H1 (cell line): Measurements from ENCODE around the gene PAX8. TPM values are rescaled to one million over a fixed set of nuclear protein-coding genes. Genes with fewer than 3 reads are reported as not detected.

ENCODE experiments used
- CTCF ChIA-PET: fragments of 300-600 bp; sonication (Branson Sonifier 250); formaldehyde crosslinking; loops from one replicate; lab custom pipeline; 2021; ENCODE audit not compliant: partially characterized antibody; lab: Charles Lee
- POLR2A ChIA-PET: fragments of 300-600 bp; sonication (Branson Sonifier 250); formaldehyde crosslinking; loops from one replicate; lab custom pipeline; 2021; ENCODE audit warnings: inconsistent platforms; ENCODE audit not compliant: partially characterized antibody; lab: Charles Lee
- DNase-seq, 2 experiments: peaks; one replicate each; pipeline versions ENCODE4 v3.0.0 to v3.0.0-alpha.2; 2010 to 2022; ENCODE audit warnings: low spot score in 2 of 2, low read depth in 1 of 2, mixed read lengths in 1 of 2
- FAIRE-seq: peaks from 2 replicates; lab custom pipeline; 2011; peaks lifted over from hg19 to GRCh38; lab: Jason Lieb, UNC
- H2AFZ ChIP-seq: 2 replicates; pipeline ENCODE4 v1.8.1; 2012; ENCODE audit warnings: low read length, inconsistent platforms
- H2AK5ac ChIP-seq: 2 replicates; pipeline ENCODE4 v1.6.1; 2013; ENCODE audit warnings: low read depth, low read length
- H2BK120ac ChIP-seq: replicated peaks from 2 replicates; pipeline ENCODE3; 2013; ENCODE audit warnings: low read depth, low read length, inconsistent platforms
- H2BK12ac ChIP-seq: 2 replicates; pipeline ENCODE4 v1.6.1; 2013; ENCODE audit warnings: low read depth, low read length
- H2BK15ac ChIP-seq: 2 replicates; pipeline ENCODE4 v1.6.1; 2013; ENCODE audit warnings: low read length
- H2BK20ac ChIP-seq: 2 replicates; pipeline ENCODE4 v1.6.1; 2013; ENCODE audit warnings: low read length
- H2BK5ac ChIP-seq: 2 replicates; pipeline ENCODE4 v1.6.1; 2013; ENCODE audit warnings: low read depth, low read length
- H3K14ac ChIP-seq: 2 replicates; pipeline ENCODE4 v1.6.1; 2013; ENCODE audit warnings: inconsistent platforms; ENCODE audit not compliant: insufficient read length
- H3K18ac ChIP-seq: 2 replicates; pipeline ENCODE4 v1.6.1; 2013; ENCODE audit warnings: low read length; ENCODE audit errors: extremely low read depth
- H3K23ac ChIP-seq: 2 replicates; pipeline ENCODE4 v1.6.1; 2013; ENCODE audit warnings: inconsistent platforms; ENCODE audit not compliant: insufficient read length
- H3K23me2 ChIP-seq: 2 replicates; pipeline ENCODE4 v1.6.1; 2013; ENCODE audit warnings: low read depth, low read length
- H3K27ac ChIP-seq: 2 replicates; pipeline ENCODE4 v1.6.1; 2011; ENCODE audit warnings: low read depth, low read length, inconsistent platforms
- H3K27me3 ChIP-seq, 4 experiments: replicated peaks in 1 of 4; 1 replicate in 1 of 4; 2 replicates in 3 of 4; pipeline versions ENCODE4 v1.6.1 to v1.8.1; 2011 to 2013; ENCODE audit warnings: low read length in 3 of 4, mild to moderate bottlenecking in 3 of 4, inconsistent platforms in 2 of 4, mixed read lengths in 2 of 4, moderate library complexity in 1 of 4; ENCODE audit not compliant: control insufficient read depth in 3 of 4, insufficient read depth in 3 of 4; ENCODE audit errors: extremely low read depth in 1 of 4
- H3K36me3 ChIP-seq, 4 experiments: 2 replicates each; pipeline versions ENCODE4 v1.6.1 to v1.8.1; 2011 to 2013; ENCODE audit warnings: mild to moderate bottlenecking in 4 of 4, low read length in 3 of 4, moderate library complexity in 2 of 4, control low read depth in 1 of 4, inconsistent platforms in 1 of 4; ENCODE audit not compliant: insufficient read depth in 4 of 4, control insufficient read depth in 2 of 4
- H3K4ac ChIP-seq: replicated peaks from 2 replicates; pipeline ENCODE3; 2013; ENCODE audit warnings: low read length, low read depth, mixed read lengths, inconsistent platforms; ENCODE audit not compliant: insufficient read length
- H3K4me1 ChIP-seq, 4 experiments: replicated peaks in 1 of 4; 1 replicate in 1 of 4; 2 replicates in 3 of 4; pipeline versions ENCODE4 v1.6.1 to v1.8.1; 2011 to 2013; ENCODE audit warnings: low read length in 3 of 4, inconsistent platforms in 2 of 4, mixed read lengths in 1 of 4; ENCODE audit not compliant: insufficient read depth in 4 of 4, control insufficient read depth in 3 of 4
- H3K4me2 ChIP-seq, 2 experiments: 2 replicates each; pipeline versions ENCODE4 v1.6.1 to v1.8.1; 2011 to 2013; ENCODE audit warnings: low read depth in 2 of 2, low read length in 2 of 2, control low read depth in 1 of 2, inconsistent platforms in 1 of 2, mild to moderate bottlenecking in 1 of 2; ENCODE audit not compliant: insufficient read depth in 1 of 2
- H3K4me3 ChIP-seq, 4 experiments: fragments of 200-600, 300-600 bp in 1 of 4; sonication (generic), shearing (Covaris generic), sonication (Bioruptor Twin) in 1 of 4; 2 replicates each; pipeline versions ENCODE4 v1.5.1 to v1.8.1; 2011 to 2016; ENCODE audit warnings: low read length in 4 of 4, low read depth in 3 of 4, control low read depth in 2 of 4, inconsistent platforms in 2 of 4, mild to moderate bottlenecking in 2 of 4, mixed read lengths in 1 of 4, moderate library complexity in 1 of 4; ENCODE audit not compliant: insufficient read depth in 2 of 4; ENCODE audit errors: extremely low read depth in 1 of 4
- H3K56ac ChIP-seq: replicated peaks from 2 replicates; pipeline ENCODE3; 2013; ENCODE audit warnings: low read depth, mild to moderate bottlenecking, mixed read lengths, low read length, inconsistent platforms; ENCODE audit not compliant: insufficient read length
- H3K79me1 ChIP-seq: 2 replicates; pipeline ENCODE4 v1.6.1; 2013; ENCODE audit warnings: low read depth, low read length, control low read depth
- H3K79me2 ChIP-seq, 2 experiments: 2 replicates each; pipeline versions ENCODE4 v1.6.1 to v1.8.1; 2012 to 2013; ENCODE audit warnings: low read length in 2 of 2, mild to moderate bottlenecking in 2 of 2, inconsistent platforms in 1 of 2; ENCODE audit not compliant: insufficient read depth in 2 of 2, control insufficient read depth in 1 of 2
- H3K9ac ChIP-seq, 4 experiments: replicated peaks in 1 of 4; 1 replicate in 1 of 4; 2 replicates in 3 of 4; pipeline versions ENCODE4 v1.6.1 to v1.8.1; 2011 to 2013; ENCODE audit warnings: low read depth in 3 of 4, low read length in 3 of 4, control low read depth in 2 of 4, mild to moderate bottlenecking in 2 of 4, moderate library complexity in 2 of 4, inconsistent platforms in 1 of 4; ENCODE audit errors: extremely low read depth in 1 of 4
- H3K9me3 ChIP-seq, 2 experiments: 2 replicates each; pipeline versions ENCODE4 v1.6.1 to v1.8.1; 2012 to 2013; ENCODE audit warnings: mild to moderate bottlenecking in 2 of 2, moderate library complexity in 2 of 2, control low read depth in 1 of 2, inconsistent platforms in 1 of 2, low read depth in 1 of 2, low read length in 1 of 2, mixed read lengths in 1 of 2; ENCODE audit not compliant: insufficient read depth in 2 of 2
- H4K20me1 ChIP-seq, 2 experiments: replicated peaks in 1 of 2; 2 replicates each; pipeline versions ENCODE3 to v1.8.1; 2011 to 2013; ENCODE audit warnings: inconsistent platforms in 2 of 2, low read length in 2 of 2, mild to moderate bottlenecking in 1 of 2; ENCODE audit not compliant: insufficient read depth in 2 of 2, control insufficient read depth in 1 of 2
- H4K5ac ChIP-seq: 2 replicates; pipeline ENCODE4 v1.6.1; 2013; ENCODE audit warnings: low read length, low read depth, mixed read lengths, inconsistent platforms; ENCODE audit not compliant: insufficient read length
- H4K8ac ChIP-seq: 2 replicates; pipeline ENCODE4 v1.8.0; 2013; ENCODE audit warnings: mild to moderate bottlenecking, moderate library complexity, low read length, inconsistent platforms; ENCODE audit not compliant: insufficient read depth; ENCODE audit errors: extremely low read depth
- H4K91ac ChIP-seq: replicated peaks from 2 replicates; pipeline ENCODE3; 2013; ENCODE audit warnings: low read length, mixed read lengths, inconsistent platforms; ENCODE audit not compliant: insufficient read length
- ASH2L ChIP-seq: fragments of 200-600, 300-600 bp; sonication (generic); IDR thresholded peaks from one replicate; pipeline ENCODE4 v1.7.1; 2017; ENCODE audit warnings: low read length
- EGR1 ChIP-seq: IDR thresholded peaks from 2 replicates; pipeline ENCODE4 v1.6.1; 2011; ENCODE audit warnings: low read depth, low read length, borderline replicate concordance
- FOSL1 ChIP-seq: IDR thresholded peaks from 2 replicates; pipeline ENCODE4 v1.6.1; 2011; ENCODE audit warnings: mild to moderate bottlenecking, low read depth, low read length, moderate library complexity; ENCODE audit not compliant: insufficient read depth
- JUND ChIP-seq: IDR thresholded peaks from 2 replicates; pipeline ENCODE4 v1.6.1; 2011; ENCODE audit warnings: mild to moderate bottlenecking, improper control_type of control experiment, low read length
- PHF8 ChIP-seq: fragments of 200-600 bp; sonication (generic); conservative IDR thresholded peaks from 2 replicates; pipeline ENCODE4 v1.7.1; 2012; ENCODE audit warnings: low read depth, mild to moderate bottlenecking, inconsistent platforms, low read length, moderate library complexity
- POLR2A ChIP-seq, 2 experiments: IDR thresholded peaks; 1 replicate in 1 of 2; 2 replicates in 1 of 2; pipeline ENCODE4 v1.6.1; 2011; ENCODE audit warnings: low read depth in 2 of 2, low read length in 2 of 2, mild to moderate bottlenecking in 2 of 2; ENCODE audit errors: control extremely low read depth in 1 of 2
- POU5F1 ChIP-seq: IDR thresholded peaks from 2 replicates; pipeline ENCODE4 v1.6.1; 2011; ENCODE audit warnings: low read depth, mild to moderate bottlenecking, low read length, moderate library complexity
- RBBP5 ChIP-seq: IDR thresholded peaks from 2 replicates; pipeline ENCODE4 v1.7.1; 2012; ENCODE audit warnings: low read depth, mild to moderate bottlenecking, inconsistent platforms, low read length, moderate library complexity, borderline replicate concordance
- RFX5 ChIP-seq: IDR thresholded peaks from 2 replicates; pipeline ENCODE4 v1.6.1; 2011; ENCODE audit warnings: low read depth, low read length, improper control_type of control experiment, borderline replicate concordance
- SP4 ChIP-seq: IDR thresholded peaks from 2 replicates; pipeline ENCODE4 v1.6.1; 2012; ENCODE audit warnings: low read length, inconsistent platforms
- SRF ChIP-seq: IDR thresholded peaks from 2 replicates; pipeline ENCODE4 v1.6.1; 2011; ENCODE audit warnings: mild to moderate bottlenecking, low read depth, low read length, moderate library complexity
- TAF1 ChIP-seq: IDR thresholded peaks from 2 replicates; pipeline ENCODE4 v1.6.1; 2011; ENCODE audit warnings: mild to moderate bottlenecking, low read depth, low read length
- WGBS, 2 experiments: shearing (Covaris generic) in 1 of 2; methylation state at CpG; one replicate each; pipeline versions ENCODE4 v1.1.6 to v1.1.7; 2013 to 2015; ENCODE audit warnings: low lambda C conversion rate in 2 of 2, mixed read lengths in 2 of 2, inconsistent platforms in 1 of 2, low coverage in 1 of 2, missing lambda C conversion rate in 1 of 2; ENCODE audit not compliant: insufficient replicate concordance in 2 of 2, insufficient coverage in 1 of 2, insufficient read length in 1 of 2; ENCODE audit errors: extremely low coverage in 1 of 2, missing lambda C conversion rate in 1 of 2; 5-methylcytosine and 5-hydroxymethylcytosine counted together
- polyA plus RNA-seq, 7 experiments: library from polyadenylated mRNA; depleted of rRNA in 3 of 7; stranded (reverse) in 5 of 7; unstranded in 2 of 7; fragments of >200 nt in 5 of 7; fragments of 200-250 nt in 2 of 7; gene quantifications; 1 replicate in 5 of 7; 2 replicates in 1 of 7; 4 replicates in 1 of 7; pipeline versions ENCODE4 v1.2.1 to v1.2.3, GENCODE V29; 2011 to 2013; ENCODE audit warnings: missing spikeins in 2 of 7, mixed read lengths in 2 of 7
- total RNA-seq: library from RNA; stranded (reverse); fragmentation: NEBNext Ultra II Directional; extraction: Animal tissue kit (Norgen Biotek cat#: 25700); gene quantifications from 2 replicates; pipeline ENCODE4 v1.2.1, GENCODE V29; 2021
- TF ChIP-seq, protein P1 (sequence below): IDR thresholded peaks from 2 replicates; pipeline ENCODE4 v1.6.1; 2012; ENCODE audit warnings: inconsistent platforms

PAX8 gene
- total and polyA plus RNA-seq, 2 of the 8 experiments (the other 6 are each of a cell fraction or from before 2014, with no cell fraction given): 0.02 TPM; not detected in 1

DNA sequence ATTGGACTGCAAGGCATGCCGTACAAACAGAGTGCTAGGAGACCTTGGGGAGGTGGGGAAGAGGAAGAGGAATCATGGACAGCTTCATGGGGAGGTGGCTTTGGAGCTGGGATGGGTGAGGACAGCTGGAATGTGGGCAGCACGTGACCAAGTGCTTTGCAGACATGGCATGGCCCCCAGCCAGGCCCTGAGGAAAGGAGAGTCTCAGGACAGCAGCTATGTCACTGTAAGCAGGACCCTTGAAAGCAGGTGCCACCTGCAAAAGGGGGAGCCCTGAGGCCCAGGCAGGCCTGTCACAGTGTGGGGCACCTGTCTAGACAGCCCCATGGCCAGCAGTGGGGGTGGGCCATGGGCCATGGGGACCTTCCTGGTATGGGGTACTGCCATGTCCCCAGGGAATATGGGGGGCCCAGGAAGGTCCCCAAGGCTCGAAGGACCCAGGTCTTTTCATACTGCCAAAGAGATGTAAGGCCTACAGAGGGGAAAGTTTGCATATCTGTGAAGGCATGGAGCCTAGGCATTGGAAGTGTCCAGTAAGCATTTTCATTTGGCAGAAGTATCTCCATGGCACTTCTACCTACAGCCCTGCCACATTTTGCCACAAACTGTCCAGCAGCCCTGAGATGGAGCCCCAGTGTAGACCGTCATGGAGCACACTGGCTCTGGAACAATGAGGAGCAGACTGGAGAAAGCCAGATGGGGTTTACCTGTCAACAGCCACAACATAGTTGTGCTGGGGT lies 9.9 kb downstream of the PAX8 start:
- no peak overlapping the region for H3K9ac ChIP-seq
- no peaks in the 10 kb centered on the region for H3K23me2 ChIP-seq
- no peak overlapping the region for H3K4me2 ChIP-seq
- DNase-seq (no peak), FAIRE-seq (no peak)
- H3K36me3 ChIP-seq: no peaks in the 10 kb centered on the region
- H4K5ac ChIP-seq: no peak overlapping the region
- no peak overlapping the region for H4K91ac ChIP-seq
- H3K56ac ChIP-seq: no peak overlapping the region
- H3K4me3 ChIP-seq: no peak overlapping the region
- no peak overlapping the region for H2BK5ac ChIP-seq
- CTCF ChIA-PET: interaction anchor here (1.0 to 5.0 kb wide), 3 partner anchors 14 to 20 kb away, joined by 3 to 45 read pairs (median 5); no protein-coding TSS in a partner anchor
- H2BK20ac ChIP-seq: no peak overlapping the region
- H3K27me3 ChIP-seq: peaks cover 18 to 55% (median 46%) of the 10 kb centered on the region in 4 experiments
- no peak overlapping the region for H3K14ac ChIP-seq
- peaks cover 0 to 4% (median 0%) of the 10 kb centered on the region in 4 experiments; a peak in 1 of 7 replicates for H3K4me1 ChIP-seq
- no peaks in the 10 kb centered on the region for H3K9me3 ChIP-seq
- H2BK12ac ChIP-seq: no peak overlapping the region
- H3K4ac ChIP-seq: no peak overlapping the region
- H2AK5ac ChIP-seq: no peak overlapping the region
- no peaks in the 10 kb centered on the region for H3K79me1 ChIP-seq
- H3K18ac ChIP-seq: no peak overlapping the region
- H2AFZ ChIP-seq: no peak overlapping the region
- no peak overlapping the region for H4K8ac ChIP-seq
- H2BK15ac ChIP-seq: no peak overlapping the region
- POLR2A ChIA-PET: interaction anchor here (1.4 kb wide), 1 partner anchor 10 kb away, joined by 3 read pairs; the partner anchor contains the start of gene PAX8
- H2BK120ac ChIP-seq: no peak overlapping the region
- H3K79me2 ChIP-seq: no peaks in the 10 kb centered on the region
- 90% methylated on average over 4 of the region's 4 CpGs; no CpG with 5 or more reads in 1 of the 2 experiments for WGBS, 2 experiments
- peaks cover 0 to 2% of the 10 kb centered on the region in 2 experiments for H4K20me1 ChIP-seq
- H3K23ac ChIP-seq: no peak overlapping the region
- no peak overlapping the region for H3K27ac ChIP-seq
- TF ChIP-seq PHF8 (no peak), POU5F1 (no peak), RFX5 (no peak), EGR1 (no peak), JUND (no peak), SRF (no peak), RBBP5 (no peak), FOSL1 (no peak), SP4 (no peak), ASH2L (no peak), TAF1 (no peak), POLR2A (IDR thresholded peaks at IDR 0.05; ENCODE audit: control extremely low read depth in 1 of 2, low read depth in 2 of 2, low read length in 2 of 2) (no peak)
- TF ChIP-seq, protein P1, sequence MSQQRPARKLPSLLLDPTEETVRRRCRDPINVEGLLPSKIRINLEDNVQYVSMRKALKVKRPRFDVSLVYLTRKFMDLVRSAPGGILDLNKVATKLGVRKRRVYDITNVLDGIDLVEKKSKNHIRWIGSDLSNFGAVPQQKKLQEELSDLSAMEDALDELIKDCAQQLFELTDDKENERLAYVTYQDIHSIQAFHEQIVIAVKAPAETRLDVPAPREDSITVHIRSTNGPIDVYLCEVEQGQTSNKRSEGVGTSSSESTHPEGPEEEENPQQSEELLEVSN: no peak
